ENCODE measurements around the gene ILK.

The ILK gene

GRCh38 chr11:6650104-6650503 lies 46.5 kb downstream of the ILK start:
- no peak for DNase-seq (ENCODE audit: low read depth)
- in situ Hi-C loops (cut with HindIII; ENCODE audit: low sequenced_read_pairs), result no loop called here
- no peak overlapping the region for H3K4me3 ChIP-seq (ENCODE audit: low read depth, low read length)
- TF ChIP-seq, protein P1, sequence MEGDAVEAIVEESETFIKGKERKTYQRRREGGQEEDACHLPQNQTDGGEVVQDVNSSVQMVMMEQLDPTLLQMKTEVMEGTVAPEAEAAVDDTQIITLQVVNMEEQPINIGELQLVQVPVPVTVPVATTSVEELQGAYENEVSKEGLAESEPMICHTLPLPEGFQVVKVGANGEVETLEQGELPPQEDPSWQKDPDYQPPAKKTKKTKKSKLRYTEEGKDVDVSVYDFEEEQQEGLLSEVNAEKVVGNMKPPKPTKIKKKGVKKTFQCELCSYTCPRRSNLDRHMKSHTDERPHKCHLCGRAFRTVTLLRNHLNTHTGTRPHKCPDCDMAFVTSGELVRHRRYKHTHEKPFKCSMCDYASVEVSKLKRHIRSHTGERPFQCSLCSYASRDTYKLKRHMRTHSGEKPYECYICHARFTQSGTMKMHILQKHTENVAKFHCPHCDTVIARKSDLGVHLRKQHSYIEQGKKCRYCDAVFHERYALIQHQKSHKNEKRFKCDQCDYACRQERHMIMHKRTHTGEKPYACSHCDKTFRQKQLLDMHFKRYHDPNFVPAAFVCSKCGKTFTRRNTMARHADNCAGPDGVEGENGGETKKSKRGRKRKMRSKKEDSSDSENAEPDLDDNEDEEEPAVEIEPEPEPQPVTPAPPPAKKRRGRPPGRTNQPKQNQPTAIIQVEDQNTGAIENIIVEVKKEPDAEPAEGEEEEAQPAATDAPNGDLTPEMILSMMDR (IDR thresholded peaks at IDR 0.05; ENCODE audit: low read depth, low read length, missing control alignments), result no peak

DNA sequence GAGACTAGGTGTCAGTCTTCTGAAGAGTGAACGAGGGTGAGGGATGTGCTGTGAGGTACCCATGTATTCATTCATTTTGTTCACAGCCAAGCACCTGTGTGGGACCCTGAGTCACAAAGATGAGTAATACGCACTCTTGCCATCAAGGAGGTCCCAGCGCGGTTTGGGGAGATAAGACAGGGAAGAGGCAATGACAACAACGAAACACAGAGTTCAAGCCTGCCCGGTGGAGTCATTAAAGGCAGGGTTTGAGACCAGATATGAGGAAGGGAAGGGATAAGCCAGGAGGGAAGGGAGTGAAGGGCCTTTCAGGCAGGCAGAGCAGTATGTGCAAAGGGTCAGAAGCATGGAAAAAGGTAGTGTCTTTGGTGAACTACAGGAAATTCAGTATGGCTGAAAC lies 47.4 kb downstream of the ILK start:
- in situ Hi-C loops (cut with HindIII; ENCODE audit: low sequenced_read_pairs), result no loop called here
- DNase-seq (ENCODE audit: low read depth), result no peak
- TF ChIP-seq, protein P1 (IDR thresholded peaks at IDR 0.05; ENCODE audit: low read depth, low read length, missing control alignments), result no peak
- no peak overlapping the region for H3K4me3 ChIP-seq (ENCODE audit: low read depth, low read length)

DNA sequence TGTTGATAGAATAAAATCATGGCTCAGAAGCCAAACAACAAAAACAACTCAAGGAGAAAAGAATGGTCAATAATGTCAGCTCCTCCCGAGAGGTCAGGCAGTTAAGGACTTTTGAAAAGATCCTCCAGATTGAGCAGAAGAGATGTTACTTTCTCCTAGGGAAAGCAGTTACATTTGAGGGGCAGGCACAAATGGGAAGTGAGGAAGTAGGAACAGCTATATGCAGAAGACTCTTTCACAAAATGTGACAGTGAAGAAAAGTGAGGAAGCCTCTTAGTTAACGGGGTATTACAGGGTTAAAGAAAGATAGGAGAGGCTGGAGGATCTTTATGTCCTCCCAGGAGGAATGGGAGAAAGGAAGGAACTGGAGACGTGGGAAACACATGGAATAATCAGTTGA lies 48.6 kb downstream of the ILK start:
- H3K4me3 ChIP-seq (ENCODE audit: low read depth, low read length), result no peak overlapping the region
- no peak for DNase-seq (ENCODE audit: low read depth)
- in situ Hi-C loops (cut with HindIII; ENCODE audit: low sequenced_read_pairs), result no loop called here
- TF ChIP-seq, protein P1 (IDR thresholded peaks at IDR 0.05; ENCODE audit: low read depth, low read length, missing control alignments), result no peak

GRCh38 chr11:6653097-6653496 lies 49.5 kb downstream of the ILK start:
- in situ Hi-C loops (cut with HindIII; ENCODE audit: low sequenced_read_pairs), result no loop called here
- H3K4me3 ChIP-seq (ENCODE audit: low read depth, low read length), result no peak overlapping the region
- TF ChIP-seq, protein P1 (IDR thresholded peaks at IDR 0.05; ENCODE audit: low read depth, low read length, missing control alignments), result no peak
- DNase-seq (ENCODE audit: low read depth), result no peak

- no peak overlapping the region for H3K4me3 ChIP-seq (ENCODE audit: low read depth, low read length)
- in situ Hi-C loops (cut with HindIII; ENCODE audit: low sequenced_read_pairs), result no loop called here
- TF ChIP-seq, protein P1 (IDR thresholded peaks at IDR 0.05; ENCODE audit: low read depth, low read length, missing control alignments), result no peak
- DNase-seq (ENCODE audit: low read depth), result no peak
Measured at GRCh38 chr11:6653656-6654055, 50.1 kb downstream of the ILK start.

- TF ChIP-seq, protein P1 (IDR thresholded peaks at IDR 0.05; ENCODE audit: low read depth, low read length, missing control alignments), result no peak
- H3K4me3 ChIP-seq (ENCODE audit: low read depth, low read length), result peak overlapping the region; percentile 55
- in situ Hi-C loops (cut with HindIII; ENCODE audit: low sequenced_read_pairs), result no loop called here
- no peak for DNase-seq (ENCODE audit: low read depth)
Measured at GRCh38 chr11:6654281-6655019, 50.9 kb downstream of the ILK start.

Measured in astrocyte of the cerebellum (primary cell).